M059J (cell line): ENCODE measurements around the gene RNF31. TPM values are rescaled to one million over a fixed set of nuclear protein-coding genes. Genes with fewer than 3 reads are reported as not detected.
"Not testable (repeated sequence)": the region's sequence is repeated elsewhere in the genome, so short reads cannot be mapped to it uniquely, and the experiment has no call there.

Experiments
- DNase-seq: peaks from one replicate; pipeline ENCODE4 v3.0.0-alpha.2; 2012; ENCODE audit warnings: low read depth
- total RNA-seq: library from RNA; depleted of rRNA; stranded (reverse); fragments of >200 nt; shearing (Covaris generic); gene quantifications from 2 replicates; pipeline ENCODE4 v1.2.3, GENCODE V29; 2014; rRNA removed

Gene RNF31
- total RNA-seq, 1 experiment from 2014 or later, result 68.0 TPM

DNA sequence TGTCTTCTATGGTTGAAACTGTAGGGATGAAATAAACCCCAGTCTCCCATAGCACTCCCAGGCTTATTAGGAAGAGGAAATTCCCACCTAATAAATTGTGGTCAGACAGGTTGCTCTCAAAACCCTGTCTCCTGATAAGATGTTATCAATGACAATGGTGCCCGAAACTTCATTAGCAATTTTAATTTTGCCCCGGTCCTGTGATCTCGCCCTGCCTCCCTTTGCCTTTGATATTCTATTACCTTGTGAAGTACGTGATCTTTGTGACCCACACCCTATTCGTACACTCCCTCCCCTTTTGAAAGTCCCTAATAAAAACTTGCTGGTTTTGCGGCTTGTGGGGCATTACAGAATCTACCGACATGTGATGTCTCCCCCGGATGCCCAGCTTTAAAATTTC is 55.2 kb downstream of the RNF31 start:
- DNase-seq, result not testable (repeated sequence)

DNA sequence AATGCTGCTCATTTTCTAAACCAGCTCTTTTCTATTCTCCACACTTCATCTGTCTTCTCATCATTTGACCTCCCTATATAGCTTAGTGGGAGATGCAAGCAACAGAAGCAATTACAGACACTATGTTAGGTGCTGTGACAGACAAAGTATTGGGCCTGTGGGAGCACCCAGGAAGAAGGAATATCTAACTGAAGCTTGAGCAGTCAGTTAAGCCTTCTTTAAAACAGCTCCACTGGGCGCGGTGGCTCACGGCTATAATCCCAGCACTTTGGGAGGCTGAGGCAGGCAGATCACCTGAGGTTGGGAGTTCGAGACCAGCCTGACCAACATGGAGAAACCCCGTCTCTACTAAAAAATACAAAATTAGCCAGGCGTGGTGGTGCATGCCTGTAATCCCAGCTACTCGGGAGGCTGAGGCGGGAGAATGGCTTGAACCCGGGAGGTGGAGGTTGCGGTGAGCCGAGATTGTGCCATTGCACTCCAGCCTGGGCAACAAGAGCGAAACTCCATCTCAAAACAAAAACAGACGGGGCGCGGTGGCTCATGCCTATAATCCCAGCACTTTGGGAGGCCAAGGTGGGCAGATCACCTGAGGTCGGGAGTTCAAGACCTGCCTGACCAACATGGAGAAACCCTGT is 56.1 kb downstream of the RNF31 start:
- DNase-seq, result not testable (repeated sequence)

- DNase-seq, result no peak
Observed at GRCh38 chr14:24204163-24205146, 57.2 kb downstream of the RNF31 start.

DNA sequence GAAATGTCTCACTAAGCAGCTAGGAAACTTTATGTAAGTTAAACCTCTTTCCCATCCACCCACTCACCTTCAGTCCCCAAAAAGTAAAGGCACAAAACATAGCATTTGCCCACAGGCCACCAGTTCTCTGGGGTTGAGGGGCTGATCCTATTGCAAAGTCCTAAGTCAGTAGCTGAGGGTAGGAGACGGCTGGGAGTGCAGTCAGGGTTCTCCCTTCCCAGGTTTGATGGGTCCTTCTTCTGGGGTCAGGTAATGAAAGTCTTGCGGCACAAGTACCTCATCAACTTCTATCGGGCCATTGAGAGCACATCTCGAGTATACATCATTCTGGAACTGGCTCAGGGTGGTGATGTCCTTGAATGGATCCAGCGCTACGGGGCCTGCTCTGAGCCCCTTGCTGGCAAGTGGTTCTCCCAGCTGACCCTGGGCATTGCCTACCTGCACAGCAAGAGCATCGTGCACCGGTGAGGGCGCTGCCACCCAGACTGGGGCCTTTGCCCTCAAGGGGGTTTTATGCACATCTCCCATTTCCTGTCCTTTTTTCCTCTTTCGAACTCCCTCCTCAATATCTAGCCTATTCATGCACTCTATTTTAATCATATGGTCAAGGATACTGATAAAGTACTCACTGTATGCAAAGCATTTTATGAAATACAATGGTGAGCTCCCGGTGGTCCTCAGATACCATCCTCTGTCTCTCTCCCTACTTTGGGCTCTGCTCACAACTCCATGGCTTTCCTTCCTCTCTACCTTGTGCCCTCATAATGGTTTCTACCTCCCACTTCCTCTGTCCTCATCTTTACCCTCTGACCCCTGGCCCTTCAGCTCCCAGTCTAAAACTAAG is 59.2 kb downstream of the RNF31 start:
- no peak for DNase-seq

- DNase-seq, result no peak
Observed at GRCh38 chr14:24207104-24207551, 59.8 kb downstream of the RNF31 start.

- no peak for DNase-seq
Observed at GRCh38 chr14:24207625-24208024, 60.3 kb downstream of the RNF31 start.

Other genes starting within 250 kb of the RNF31 start
- gene DHRS4, start 193.7 kb upstream of the RNF31 start, total RNA-seq, result 25.4 and 40.9 TPM in 2 replicates
- gene DHRS4L2, start 158.6 kb upstream of the RNF31 start, total RNA-seq, result 15.1 and 20.2 TPM in 2 replicates
- not detected in 2 replicates for gene CARMIL3, start 95.5 kb upstream of the RNF31 start, total RNA-seq
- not detected in 2 replicates for gene CPNE6, start 75.9 kb upstream of the RNF31 start, total RNA-seq
- 3.5 and 15.6 TPM in 2 replicates for gene PCK2, start 53.2 kb upstream of the RNF31 start, total RNA-seq
- 67.7 and 78.7 TPM in 2 replicates for gene DCAF11, start 32.7 kb upstream of the RNF31 start, total RNA-seq
- gene NRL, start 32.5 kb upstream of the RNF31 start, total RNA-seq, result 1.3 and 4.9 TPM in 2 replicates
- 0.27 TPM in 1 of 2 replicates, not detected in the other for gene FITM1, start 16.8 kb upstream of the RNF31 start, total RNA-seq
- gene PSME1, start 11.3 kb upstream of the RNF31 start, total RNA-seq, result 358 and 437 TPM in 2 replicates
- gene EMC9, start 5.9 kb upstream of the RNF31 start, total RNA-seq, result 30.1 and 30.6 TPM in 2 replicates
- 342 and 389 TPM in 2 replicates for gene PSME2, start 888 bp upstream of the RNF31 start, total RNA-seq
- 153 and 160 TPM in 2 replicates for gene IRF9, start 13.8 kb downstream of the RNF31 start, total RNA-seq
- 1.3 and 4.8 TPM in 2 replicates for gene REC8, start 24.6 kb downstream of the RNF31 start, total RNA-seq
- 26.8 and 141 TPM in 2 replicates for gene IPO4, start 41.3 kb downstream of the RNF31 start, total RNA-seq
- 132 and 141 TPM in 2 replicates for gene TM9SF1, start 47.9 kb downstream of the RNF31 start, total RNA-seq
- not detected in 2 replicates for gene TSSK4, start 58.2 kb downstream of the RNF31 start, total RNA-seq
- 36.5 and 44.8 TPM in 2 replicates for gene CHMP4A, start 66.0 kb downstream of the RNF31 start, total RNA-seq
- 16.9 and 23.4 TPM in 2 replicates for gene MDP1, start 68.6 kb downstream of the RNF31 start, total RNA-seq
- gene NEDD8, start 84.9 kb downstream of the RNF31 start, total RNA-seq, result 335 and 388 TPM in 2 replicates
- 85.6 and 114 TPM in 2 replicates for gene GMPR2, start 85.4 kb downstream of the RNF31 start, total RNA-seq
- gene TINF2, start 95.1 kb downstream of the RNF31 start, total RNA-seq, result 45.9 and 58.1 TPM in 2 replicates
- gene TGM1, start 115.7 kb downstream of the RNF31 start, total RNA-seq, result 0.05 and 0.12 TPM in 2 replicates
- gene RABGGTA, start 124.1 kb downstream of the RNF31 start, total RNA-seq, result 15.4 and 17.7 TPM in 2 replicates
- gene DHRS1, start 152.3 kb downstream of the RNF31 start, total RNA-seq, result 15.4 and 20.9 TPM in 2 replicates
- 8.9 and 14.0 TPM in 2 replicates for gene NOP9, start 152.4 kb downstream of the RNF31 start, total RNA-seq
- gene CIDEB, start 160.5 kb downstream of the RNF31 start, total RNA-seq, result not detected in 2 replicates
- gene LTB4R2, start 162.6 kb downstream of the RNF31 start, total RNA-seq, result 0.64 and 1.2 TPM in 2 replicates
- gene LTB4R, start 164.0 kb downstream of the RNF31 start, total RNA-seq, result 0.98 and 1.9 TPM in 2 replicates
- not detected in 2 replicates for gene ADCY4, start 187.6 kb downstream of the RNF31 start, total RNA-seq
- not detected in 2 replicates for gene RIPK3, start 192.5 kb downstream of the RNF31 start, total RNA-seq
- 0.37 and 0.44 TPM in 2 replicates for gene NFATC4, start 220.7 kb downstream of the RNF31 start, total RNA-seq